Psoas muscle (tissue), 8 donors: ENCODE results near the gene PLA2G15. TPM values are rescaled to one million over a fixed set of nuclear protein-coding genes. Genes with fewer than 3 reads are reported as not detected.

Experiments
- ATAC-seq, 4 donors: fragments of 200-7000 bp; cut with Tn5 transposase; one replicate each; pipeline ENCODE4 v1.9.1; 2020; ENCODE audit warnings: moderate library complexity in 3 of 4, mild to moderate bottlenecking in 2 of 4
- DNase-seq, 2 donors: peaks; one replicate each; pipeline ENCODE4 v3.0.0-alpha.2; 2020
- H3K27ac ChIP-seq: fragments of 200-600 bp; one replicate; pipeline ENCODE4 v1.8.0; 2022
- H3K27me3 ChIP-seq, 3 donors: fragments of 200-600 bp in 1 of 3; one replicate each; pipeline versions ENCODE4 v1.6.1 to v1.8.0; 2013 to 2022; ENCODE audit warnings: low read length in 2 of 3, mild to moderate bottlenecking in 2 of 3, moderate library complexity in 1 of 3; ENCODE audit not compliant: insufficient read depth in 3 of 3
- H3K36me3 ChIP-seq, 2 donors: fragments of 200-600 bp in 1 of 2; one replicate each; pipeline versions ENCODE4 v1.6.1 to v1.8.0; 2013 to 2022; ENCODE audit warnings: low read depth in 1 of 2, mild to moderate bottlenecking in 1 of 2, moderate library complexity in 1 of 2; ENCODE audit not compliant: insufficient read depth in 1 of 2
- H3K4me1 ChIP-seq: fragments of 200-600 bp; one replicate; pipeline ENCODE4 v1.8.0; 2022
- H3K4me3 ChIP-seq: fragments of 200-600 bp; one replicate; pipeline ENCODE4 v1.8.0; 2022; ENCODE audit warnings: mild to moderate bottlenecking
- H3K9me3 ChIP-seq: fragments of 200-600 bp; one replicate; pipeline ENCODE4 v1.8.0; 2022
- WGBS, 3 donors: extraction: QIAGEN DNeasy Blood & Tissue Kit; methylation state at CpG; one replicate each; pipeline versions ENCODE4 v1.1.6 to v1.1.7; 2013; 5-methylcytosine and 5-hydroxymethylcytosine counted together
- intact Hi-C, 2 donors: fragments of 100-400 bp; cut with DNase I; formaldehyde crosslinking; loops; one replicate each; pipeline versions ENCODE4 v1.11.0 to v1.14.2; 2022
- polyA plus RNA-seq, 3 donors: library from polyadenylated mRNA; stranded (reverse); fragments of 200-250 nt; gene quantifications; one replicate each; pipeline ENCODE4 v1.2.3, GENCODE V29; 2013
- total RNA-seq, 4 donors: library from RNA; stranded (reverse); fragmentation: NEBNext Ultra II Directional in 2 of 4; extraction: Animal tissue kit (Norgen Biotek cat#: 25700) in 2 of 4; gene quantifications; one replicate each; pipeline versions ENCODE4 v1.2.1 to v1.2.4, GENCODE V29; 2021 to 2023
- TF ChIP-seq, protein P1 (sequence below): fragments of 200-600 bp; IDR thresholded peaks from one replicate; pipeline ENCODE4 v1.8.0; 2022; ENCODE audit warnings: antibody characterized with exemption
- donor health status: healthy with polysubstance abuse.
- donor health status: DM: no; HTN: no; CAD: no; lungs with moderate emphysema.
- donor health status: Bipolar disorder and iron deficiency.
- donor health status: healthy.
- donor health status: DM: yes; HTN: yes; CAD: no.
- donor health status: DM: no; HTN: no; CAD: no.
- donor health status: DM: no; HTN: no; CAD: no.
- donor health status: DM: yes; HTN: yes; CAD: no.

PLA2G15 gene
- total and polyA plus RNA-seq, 7 donors: 13.0 to 65.0 (median 29.3) TPM

DNA sequence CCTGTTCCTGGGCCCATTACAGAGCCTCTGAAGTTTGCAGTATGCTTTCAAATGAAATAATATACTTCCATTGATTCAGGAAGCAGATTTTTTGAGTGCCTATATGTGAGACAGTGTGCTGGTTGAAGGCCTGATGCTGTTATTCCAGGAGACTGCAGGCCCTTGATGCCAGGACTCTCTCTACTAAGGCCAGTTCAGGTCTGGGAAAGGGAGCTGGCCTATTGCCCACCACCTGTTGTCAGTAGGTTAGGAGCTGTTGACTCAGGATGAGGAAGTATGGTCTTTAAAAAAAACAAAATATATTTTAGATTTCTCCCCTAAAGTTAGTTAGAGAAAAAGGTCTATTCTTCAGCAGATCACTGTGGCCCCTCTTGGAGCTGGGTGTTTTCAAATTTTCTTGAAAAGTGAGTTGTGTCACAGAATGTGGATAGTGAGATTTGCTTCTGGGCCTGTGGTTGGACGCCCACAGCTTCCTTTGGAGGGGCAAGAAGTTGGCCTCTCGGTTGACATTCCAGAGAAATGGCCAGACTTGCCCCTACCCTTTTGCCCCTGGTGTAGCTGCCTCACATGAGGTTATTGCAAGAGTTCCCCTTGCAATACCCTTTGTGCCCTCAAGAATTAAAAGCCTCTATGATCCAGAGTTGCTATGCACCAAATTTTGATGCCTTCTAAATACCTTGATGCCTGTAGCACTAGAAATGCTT, 17.2 kb upstream of the PLA2G15 start:
- Histone ChIP-seq H3K4me1 (peaks cover 32% of the 10 kb centered on the region), H3K36me3 (peaks cover 2 to 42% of the 10 kb centered on the region in 2 donors), H3K9me3 (no peaks in the 10 kb centered on the region), H3K27ac (peak overlapping the region; percentile 80), H3K27me3 (no peaks in the 10 kb centered on the region), H3K4me3 (no peak overlapping the region)
- intact Hi-C loops: loop anchor here (5.0 kb wide), 3 partner anchors 131 to 156 kb away; no protein-coding TSS in a partner anchor
- DNase-seq (peak; percentile 63 to 82), ATAC-seq (peak; percentile 72 to 80 (median 76))
- TF ChIP-seq, protein P1, sequence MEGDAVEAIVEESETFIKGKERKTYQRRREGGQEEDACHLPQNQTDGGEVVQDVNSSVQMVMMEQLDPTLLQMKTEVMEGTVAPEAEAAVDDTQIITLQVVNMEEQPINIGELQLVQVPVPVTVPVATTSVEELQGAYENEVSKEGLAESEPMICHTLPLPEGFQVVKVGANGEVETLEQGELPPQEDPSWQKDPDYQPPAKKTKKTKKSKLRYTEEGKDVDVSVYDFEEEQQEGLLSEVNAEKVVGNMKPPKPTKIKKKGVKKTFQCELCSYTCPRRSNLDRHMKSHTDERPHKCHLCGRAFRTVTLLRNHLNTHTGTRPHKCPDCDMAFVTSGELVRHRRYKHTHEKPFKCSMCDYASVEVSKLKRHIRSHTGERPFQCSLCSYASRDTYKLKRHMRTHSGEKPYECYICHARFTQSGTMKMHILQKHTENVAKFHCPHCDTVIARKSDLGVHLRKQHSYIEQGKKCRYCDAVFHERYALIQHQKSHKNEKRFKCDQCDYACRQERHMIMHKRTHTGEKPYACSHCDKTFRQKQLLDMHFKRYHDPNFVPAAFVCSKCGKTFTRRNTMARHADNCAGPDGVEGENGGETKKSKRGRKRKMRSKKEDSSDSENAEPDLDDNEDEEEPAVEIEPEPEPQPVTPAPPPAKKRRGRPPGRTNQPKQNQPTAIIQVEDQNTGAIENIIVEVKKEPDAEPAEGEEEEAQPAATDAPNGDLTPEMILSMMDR: no peak
- WGBS, 3 donors: 51 to 58% (median 54%) methylated on average over 2 of the region's 2 CpGs

DNA sequence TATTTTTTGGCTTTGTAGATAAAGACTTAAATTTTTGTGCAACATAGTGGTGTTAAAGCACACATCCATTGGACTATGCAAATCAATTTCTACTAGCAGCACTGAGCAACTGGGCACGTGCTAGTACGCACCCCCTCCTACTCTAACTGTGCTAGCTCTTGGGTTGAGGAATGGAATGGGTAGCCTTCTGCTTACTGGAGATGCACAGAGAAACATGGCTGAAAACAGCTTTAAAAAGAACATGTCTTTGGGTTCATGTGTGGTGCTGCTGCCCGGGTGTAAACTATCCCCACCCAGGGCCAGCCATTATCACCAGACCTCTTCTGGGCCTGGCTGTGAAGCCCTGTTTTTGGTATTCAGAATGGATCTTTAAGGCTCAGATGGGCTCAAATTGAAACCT, 16.5 kb upstream of the PLA2G15 start:
- Histone ChIP-seq H3K4me1 (peaks cover 32% of the 10 kb centered on the region), H3K27ac (peak overlapping the region; percentile 80), H3K27me3 (no peaks in the 10 kb centered on the region), H3K4me3 (no peak overlapping the region), H3K9me3 (no peaks in the 10 kb centered on the region), H3K36me3 (peaks cover 2 to 41% of the 10 kb centered on the region in 2 donors)
- DNase-seq (no peak), ATAC-seq (peak in 1 of 4 donors; percentile 9)
- TF ChIP-seq, protein P1: no peak
- intact Hi-C loops: loop anchor here (5.0 kb wide), 3 partner anchors 131 to 156 kb away; no protein-coding TSS in a partner anchor
- WGBS, 3 donors: 56 to 77% (median 61%) methylated on average over 3 of the region's 3 CpGs

DNA sequence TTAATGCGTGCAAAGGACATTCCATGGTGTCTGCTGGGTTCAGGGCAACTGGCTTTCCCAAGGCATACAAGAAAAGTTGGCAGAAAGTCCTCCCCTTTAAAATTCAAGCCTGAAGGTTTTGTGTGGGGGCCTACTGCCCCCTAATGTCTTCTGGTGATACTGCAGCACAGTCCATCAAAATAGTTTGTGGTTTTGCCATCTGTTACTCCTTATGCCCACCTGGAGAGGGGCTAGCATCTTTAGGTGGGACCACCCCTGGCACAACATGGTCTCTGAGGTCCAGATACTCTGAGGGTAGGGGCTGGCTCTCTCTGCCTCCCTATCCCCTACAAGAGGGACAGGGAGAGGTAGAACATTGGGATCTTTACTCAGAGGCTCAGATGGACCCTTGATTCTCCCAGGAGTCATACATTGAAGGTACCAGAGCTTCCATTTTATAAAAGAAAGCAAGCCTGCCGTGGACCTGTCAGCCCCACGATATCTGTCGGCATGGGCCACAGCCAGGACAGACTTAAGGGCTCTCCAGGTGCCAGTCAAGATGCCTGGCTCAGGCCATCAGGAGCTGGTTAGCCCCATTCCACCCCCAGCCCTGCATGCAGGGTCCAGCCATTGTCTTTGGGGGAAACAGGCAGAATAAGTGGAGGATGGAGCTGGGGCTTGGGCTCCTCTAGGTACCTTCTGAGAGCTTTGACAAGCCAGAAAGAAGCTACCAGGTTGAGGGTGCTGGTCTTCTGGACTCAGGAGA, 15.6 kb upstream of the PLA2G15 start:
- peak; percentile 51 to 78 (median 66) for ATAC-seq
- no peak overlapping the region for H3K4me3 ChIP-seq
- TF ChIP-seq, protein P1: peak; percentile 92
- no peaks in the 10 kb centered on the region for H3K9me3 ChIP-seq
- WGBS, 3 donors: 50 to 61% (median 52%) methylated on average over 4 of the region's 4 CpGs
- H3K27ac ChIP-seq: peak overlapping the region; percentile 80
- intact Hi-C loops: loop anchor here (5.0 to 10.0 kb wide), 6 partner anchors 132 to 385 kb away; partner anchors contain the start of genes CENPT (in 1 of the 2), NRN1L (in 1 of the 2), NUTF2 (in 1 of the 2) and THAP11 (in 1 of the 2)
- no peak for DNase-seq
- H3K36me3 ChIP-seq: peaks cover 2 to 41% of the 10 kb centered on the region in 2 donors
- H3K4me1 ChIP-seq: peaks cover 32% of the 10 kb centered on the region
- H3K27me3 ChIP-seq: no peaks in the 10 kb centered on the region

DNA sequence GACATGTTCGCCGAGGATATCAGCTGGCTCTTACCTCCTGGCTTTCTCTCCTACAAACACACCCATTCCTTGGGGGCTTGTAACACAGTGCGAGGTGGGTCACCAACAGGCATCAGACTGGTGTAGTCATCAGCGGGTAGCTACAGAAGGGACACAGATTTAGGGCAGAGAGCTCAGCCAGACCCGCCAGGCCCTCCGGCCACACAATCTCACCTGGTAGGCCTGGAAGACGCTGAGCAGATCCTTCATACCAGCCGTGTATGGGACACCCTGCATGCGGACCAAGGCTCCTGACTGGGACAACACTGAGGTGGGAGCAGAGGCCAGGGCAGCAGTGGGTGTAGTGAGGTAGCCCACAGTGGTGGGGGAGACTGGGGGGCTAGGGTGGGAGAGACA, 15.0 kb upstream of the PLA2G15 start:
- intact Hi-C loops: loop anchor here in 1 of 2 donors (5.0 to 10.0 kb wide), 3 partner anchors 238 to 385 kb away; partner anchors contain the start of genes CENPT, NRN1L, NUTF2 and THAP11

More for the DNA sequence above, 15.0 kb upstream of the PLA2G15 start:
- H3K9me3 ChIP-seq: no peaks in the 10 kb centered on the region
- TF ChIP-seq, protein P1: no peak
- peaks cover 32% of the 10 kb centered on the region for H3K4me1 ChIP-seq
- peaks cover 2 to 38% of the 10 kb centered on the region in 2 donors for H3K36me3 ChIP-seq
- WGBS, 3 donors: 91 to 95% (median 95%) methylated on average over 9 of the region's 9 CpGs
- no peak for DNase-seq
- ATAC-seq: no peak
- H3K4me3 ChIP-seq: no peak overlapping the region
- H3K27me3 ChIP-seq: no peaks in the 10 kb centered on the region
- H3K27ac ChIP-seq: no peak overlapping the region
